ENCODE measurements around the gene ZNF385B. TPM values are rescaled to one million over a fixed set of nuclear protein-coding genes. Genes with fewer than 3 reads are reported as not detected.

ZNF385B gene
- polyA plus RNA-seq, 1 of the 3 experiments (the other 2 are of a cell fraction), result 0.16 TPM

GRCh38 chr2:179893616-179894015 lies 32.2 kb upstream of the ZNF385B start:
- H3K79me2 ChIP-seq (ENCODE audit: insufficient read depth), result no peaks in the 10 kb centered on the region
- H3K4me2 ChIP-seq, result no peak overlapping the region
- H3K4me1 ChIP-seq (ENCODE audit: control insufficient read depth in 1 of 2, insufficient read depth in 2 of 2, low read depth in 1 of 2, low read length in 1 of 2), result no peaks in the 10 kb centered on the region
- H3K27me3 ChIP-seq (ENCODE audit: insufficient read depth), result no peaks in the 10 kb centered on the region
- no peak overlapping the region for H2AFZ ChIP-seq (ENCODE audit: low read depth)
- H3K9me2 ChIP-seq, result no peaks in the 10 kb centered on the region
- ChIA-PET POLR2A (no interaction called here), CTCF (no interaction called here)
- H3K36me3 ChIP-seq (replicated peaks in 1 of 2; ENCODE audit: control insufficient read depth in 1 of 2, insufficient read depth in 2 of 2, low read length in 1 of 2), result no peaks in the 10 kb centered on the region
- DNase-seq, result no peak
- no peaks in the 10 kb centered on the region for H3F3A ChIP-seq (replicated peaks; ENCODE audit: insufficient read depth)
- whole genome bisulfite sequencing (ENCODE audit: low lambda C conversion rate), result 48% methylated on average over 3 of the region's 3 CpGs
- H3K9me3 ChIP-seq, result no peaks in the 10 kb centered on the region
- H3K9ac ChIP-seq, result no peak overlapping the region
- no peak overlapping the region for H3K4me3 ChIP-seq (ENCODE audit: low read depth in 2 of 2, low read length in 1 of 2)
- no peak overlapping the region for H3K27ac ChIP-seq (ENCODE audit: low read depth in 2 of 2, low read length in 1 of 2)
- TF ChIP-seq TEAD4 (IDR thresholded peaks at IDR 0.05; ENCODE audit: borderline replicate concordance, insufficient read depth) (no peak), CTCF (IDR thresholded peaks at IDR 0.05) (no peak), MXI1 (IDR thresholded peaks at IDR 0.05; ENCODE audit: low read depth, low read length) (no peak), GABPA (IDR thresholded peaks at IDR 0.05; ENCODE audit: low read depth) (no peak), REST (IDR thresholded peaks at IDR 0.05; ENCODE audit: low read depth, low read length) (no peak), SIN3A (IDR thresholded peaks at IDR 0.05; ENCODE audit: borderline replicate concordance, low read depth, low read length) (no peak), USF1 (IDR thresholded peaks at IDR 0.05; ENCODE audit: borderline replicate concordance, low read depth) (no peak), EZH2phosphoT487 (IDR thresholded peaks at IDR 0.05; ENCODE audit: borderline replicate concordance, low read depth) (no peak), NRF1 (IDR thresholded peaks at IDR 0.05; ENCODE audit: low read depth, low read length) (no peak), CHD2 (IDR thresholded peaks at IDR 0.05; ENCODE audit: low read length, partially characterized antibody) (no peak), YY1 (IDR thresholded peaks at IDR 0.05; ENCODE audit: low read depth) (no peak), EP300 (IDR thresholded peaks at IDR 0.05; ENCODE audit: borderline replicate concordance in 1 of 2, low read depth in 1 of 2, low read length in 1 of 2) (no peak), IRF3 (IDR thresholded peaks at IDR 0.05; ENCODE audit: low read depth, low read length) (no peak), PBX3 (IDR thresholded peaks at IDR 0.05) (no peak), ELF1 (IDR thresholded peaks at IDR 0.05) (no peak)
- H4K20me1 ChIP-seq (ENCODE audit: insufficient read depth), result no peaks in the 10 kb centered on the region
